Liver (tissue), 9 donors: ENCODE measurements around the gene ZNF747. TPM values are rescaled to one million over a fixed set of nuclear protein-coding genes. Genes with fewer than 3 reads are reported as not detected.

Experiments
- DNase-seq: peaks from one replicate; pipeline ENCODE4 v3.0.0-alpha.2; 2017; ENCODE audit warnings: low spot score
- H3K27ac ChIP-seq, 2 donors: one replicate each; pipeline ENCODE4 v1.7.0; 2013; ENCODE audit warnings: inconsistent platforms in 2 of 2, low read length in 2 of 2, control low read depth in 1 of 2, low read depth in 1 of 2, mild to moderate bottlenecking in 1 of 2
- H3K27me3 ChIP-seq, 4 donors: one replicate each; pipeline versions ENCODE4 v1.6.1 to v1.7.0; 2013; ENCODE audit warnings: low read length in 3 of 4, inconsistent platforms in 1 of 4, mild to moderate bottlenecking in 1 of 4, moderate library complexity in 1 of 4; ENCODE audit not compliant: control insufficient read depth in 4 of 4, insufficient read depth in 4 of 4
- H3K36me3 ChIP-seq, 4 donors: one replicate each; pipeline versions ENCODE4 v1.6.1 to v1.7.0; 2013; ENCODE audit warnings: low read length in 3 of 4, mild to moderate bottlenecking in 3 of 4, low read depth in 1 of 4, moderate library complexity in 1 of 4; ENCODE audit not compliant: control insufficient read depth in 4 of 4, insufficient read depth in 3 of 4
- H3K4me1 ChIP-seq, 4 donors: one replicate each; pipeline versions ENCODE4 v1.6.1 to v1.7.0; 2013; ENCODE audit warnings: low read length in 3 of 4, mild to moderate bottlenecking in 3 of 4, moderate library complexity in 1 of 4; ENCODE audit not compliant: control insufficient read depth in 4 of 4, insufficient read depth in 4 of 4
- H3K4me3 ChIP-seq, 3 donors: one replicate each; pipeline versions ENCODE4 v1.6.1 to v1.7.0; 2013; ENCODE audit warnings: low read length in 3 of 3, control low read depth in 1 of 3, low read depth in 1 of 3, mild to moderate bottlenecking in 1 of 3
- H3K9ac ChIP-seq, 2 donors: one replicate each; pipeline ENCODE4 v1.7.0; 2013; ENCODE audit warnings: low read length in 2 of 2, mild to moderate bottlenecking in 2 of 2, moderate library complexity in 2 of 2, control low read depth in 1 of 2, low read depth in 1 of 2
- H3K9me3 ChIP-seq, 4 donors: one replicate each; pipeline versions ENCODE4 v1.6.1 to v1.7.0; 2013; ENCODE audit warnings: low read length in 3 of 4; ENCODE audit not compliant: control insufficient read depth in 4 of 4
- EGR1 ChIP-seq, 2 donors: IDR thresholded peaks; 2 replicates each; pipeline ENCODE4 v1.6.1; 2016 to 2018; ENCODE audit warnings: antibody characterized with exemption in 2 of 2, low read depth in 2 of 2
- FOXA1 ChIP-seq: IDR thresholded peaks from 2 replicates; pipeline ENCODE4 v1.6.1; 2016; ENCODE audit warnings: antibody characterized with exemption
- FOXA2 ChIP-seq: IDR thresholded peaks from 2 replicates; pipeline ENCODE4 v1.6.1; 2016; ENCODE audit warnings: antibody characterized with exemption
- GABPA ChIP-seq, 2 donors: IDR thresholded peaks in 1 of 2; conservative IDR thresholded peaks in 1 of 2; 2 replicates each; pipeline ENCODE4 v1.6.1; 2016; ENCODE audit warnings: antibody characterized with exemption in 2 of 2, mild to moderate bottlenecking in 1 of 2, moderate library complexity in 1 of 2
- HNF4A ChIP-seq, 2 donors: conservative IDR thresholded peaks; 2 replicates each; pipeline ENCODE4 v1.6.1; 2016; ENCODE audit warnings: antibody characterized with exemption in 2 of 2, mild to moderate bottlenecking in 2 of 2
- HNF4G ChIP-seq: IDR thresholded peaks from 2 replicates; pipeline ENCODE4 v1.6.1; 2016; ENCODE audit warnings: antibody characterized with exemption
- JUND ChIP-seq, 2 donors: IDR thresholded peaks; 2 replicates each; pipeline ENCODE4 v1.6.1; 2016; ENCODE audit warnings: antibody characterized with exemption in 2 of 2
- MAX ChIP-seq: IDR thresholded peaks from 2 replicates; pipeline ENCODE4 v1.6.1; 2016; ENCODE audit warnings: antibody characterized with exemption
- NR2F2 ChIP-seq: IDR thresholded peaks from 2 replicates; pipeline ENCODE4 v1.6.1; 2016; ENCODE audit warnings: antibody characterized with exemption
- RAD21 ChIP-seq, 2 donors: IDR thresholded peaks; 2 replicates each; pipeline ENCODE4 v1.6.1; 2016; ENCODE audit warnings: antibody characterized with exemption in 2 of 2, mild to moderate bottlenecking in 2 of 2
- RXRA ChIP-seq, 2 donors: IDR thresholded peaks; 2 replicates each; pipeline ENCODE4 v1.6.1; 2017 to 2018; ENCODE audit warnings: antibody characterized with exemption in 2 of 2, mild to moderate bottlenecking in 1 of 2
- SP1 ChIP-seq: IDR thresholded peaks from 2 replicates; pipeline ENCODE4 v1.6.1; 2018; ENCODE audit warnings: antibody characterized with exemption, mild to moderate bottlenecking
- TAF1 ChIP-seq: conservative IDR thresholded peaks from 2 replicates; pipeline ENCODE4 v1.6.1; 2016; ENCODE audit warnings: antibody characterized with exemption, mild to moderate bottlenecking
- YY1 ChIP-seq: IDR thresholded peaks from 2 replicates; pipeline ENCODE4 v1.6.1; 2016; ENCODE audit warnings: antibody characterized with exemption, mild to moderate bottlenecking
- ZBTB33 ChIP-seq: IDR thresholded peaks from 2 replicates; pipeline ENCODE4 v1.6.1; 2016; ENCODE audit warnings: antibody characterized with exemption
- WGBS: extraction: QIAGEN DNeasy Blood & Tissue Kit; methylation state at CpG from one replicate; pipeline ENCODE4 v1.1.7; 2013; 5-methylcytosine and 5-hydroxymethylcytosine counted together
- polyA plus RNA-seq, 2 donors: library from polyadenylated mRNA; stranded (reverse) in 1 of 2; unstranded in 1 of 2; fragments of 200-250 nt in 1 of 2; fragments of >200 nt in 1 of 2; fragmentation: Nextera tagmentation in 1 of 2; extraction: Ambion mirVana in 1 of 2; gene quantifications; one replicate each; pipeline versions ENCODE4 v1.2.1 to v1.2.3, GENCODE V29; 2013 to 2015
- total RNA-seq, 2 donors: library from RNA; depleted of rRNA; stranded (reverse); fragments of >200 nt; gene quantifications; one replicate each; pipeline ENCODE4 v1.2.3, GENCODE V29; 2014
- TF ChIP-seq, protein P1 (sequence below): IDR thresholded peaks from 2 replicates; pipeline ENCODE4 v1.6.1; 2016; ENCODE audit warnings: antibody characterized with exemption, mild to moderate bottlenecking
- TF ChIP-seq, protein P2 (sequence below): IDR thresholded peaks from 2 replicates; pipeline ENCODE4 v1.6.1; 2016; ENCODE audit warnings: antibody characterized with exemption
- TF ChIP-seq, protein P3 (sequence below): fragments of 150-350 bp; IDR thresholded peaks from 2 replicates; pipeline ENCODE4 v1.5.1; 2017; ENCODE audit warnings: improper control_type of control experiment, low read depth, low read length; ENCODE audit not compliant: missing input control
- donor health status: healthy.
- donor health status: healthy.
- donor health status: healthy.
- donor health status: healthy.
- donor health status: healthy.

ZNF747 gene
- total and polyA plus RNA-seq, 4 donors, result 3.8 to 10.5 (median 6.5) TPM

- no peaks in the 10 kb centered on the region for H3K27me3 ChIP-seq
- H3K4me1 ChIP-seq, result peaks cover 7 to 35% (median 23%) of the 10 kb centered on the region in 4 donors
- H3K9me3 ChIP-seq, result no peaks in the 10 kb centered on the region
- H3K36me3 ChIP-seq, result peaks cover 0 to 6% (median 1%) of the 10 kb centered on the region in 4 donors
- peak overlapping the region; percentile 70 to 76 for H3K9ac ChIP-seq
- 3% methylated on average over 18 of the region's 18 CpGs for WGBS
- TF ChIP-seq FOXA2 (no peak), HNF4G (no peak), FOXA1 (peak; percentile 8), TAF1 (no peak), JUND (IDR thresholded peaks at IDR 0.05) (peak; percentile 7 to 22), SP1 (peak; percentile 9), NR2F2 (no peak), YY1 (peak; percentile 95), EGR1 (IDR thresholded peaks at IDR 0.05; ENCODE audit: low read depth in 2 of 2) (no peak), RAD21 (IDR thresholded peaks at IDR 0.05) (no peak), GABPA (IDR thresholded peaks at IDR 0.05 in 1 of 2, conservative IDR thresholded peaks at IDR 0.05 in 1 of 2) (peak in 1 of 2 donors; percentile 3), RXRA (IDR thresholded peaks at IDR 0.05) (no peak), MAX (no peak), ZBTB33 (no peak), HNF4A (conservative IDR thresholded peaks at IDR 0.05) (peak in 1 of 2 donors; percentile 17)
- TF ChIP-seq, protein P1, sequence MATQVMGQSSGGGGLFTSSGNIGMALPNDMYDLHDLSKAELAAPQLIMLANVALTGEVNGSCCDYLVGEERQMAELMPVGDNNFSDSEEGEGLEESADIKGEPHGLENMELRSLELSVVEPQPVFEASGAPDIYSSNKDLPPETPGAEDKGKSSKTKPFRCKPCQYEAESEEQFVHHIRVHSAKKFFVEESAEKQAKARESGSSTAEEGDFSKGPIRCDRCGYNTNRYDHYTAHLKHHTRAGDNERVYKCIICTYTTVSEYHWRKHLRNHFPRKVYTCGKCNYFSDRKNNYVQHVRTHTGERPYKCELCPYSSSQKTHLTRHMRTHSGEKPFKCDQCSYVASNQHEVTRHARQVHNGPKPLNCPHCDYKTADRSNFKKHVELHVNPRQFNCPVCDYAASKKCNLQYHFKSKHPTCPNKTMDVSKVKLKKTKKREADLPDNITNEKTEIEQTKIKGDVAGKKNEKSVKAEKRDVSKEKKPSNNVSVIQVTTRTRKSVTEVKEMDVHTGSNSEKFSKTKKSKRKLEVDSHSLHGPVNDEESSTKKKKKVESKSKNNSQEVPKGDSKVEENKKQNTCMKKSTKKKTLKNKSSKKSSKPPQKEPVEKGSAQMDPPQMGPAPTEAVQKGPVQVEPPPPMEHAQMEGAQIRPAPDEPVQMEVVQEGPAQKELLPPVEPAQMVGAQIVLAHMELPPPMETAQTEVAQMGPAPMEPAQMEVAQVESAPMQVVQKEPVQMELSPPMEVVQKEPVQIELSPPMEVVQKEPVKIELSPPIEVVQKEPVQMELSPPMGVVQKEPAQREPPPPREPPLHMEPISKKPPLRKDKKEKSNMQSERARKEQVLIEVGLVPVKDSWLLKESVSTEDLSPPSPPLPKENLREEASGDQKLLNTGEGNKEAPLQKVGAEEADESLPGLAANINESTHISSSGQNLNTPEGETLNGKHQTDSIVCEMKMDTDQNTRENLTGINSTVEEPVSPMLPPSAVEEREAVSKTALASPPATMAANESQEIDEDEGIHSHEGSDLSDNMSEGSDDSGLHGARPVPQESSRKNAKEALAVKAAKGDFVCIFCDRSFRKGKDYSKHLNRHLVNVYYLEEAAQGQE, result no peak
- TF ChIP-seq, protein P2, sequence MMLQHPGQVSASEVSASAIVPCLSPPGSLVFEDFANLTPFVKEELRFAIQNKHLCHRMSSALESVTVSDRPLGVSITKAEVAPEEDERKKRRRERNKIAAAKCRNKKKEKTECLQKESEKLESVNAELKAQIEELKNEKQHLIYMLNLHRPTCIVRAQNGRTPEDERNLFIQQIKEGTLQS, result no peak
- TF ChIP-seq, protein P3, sequence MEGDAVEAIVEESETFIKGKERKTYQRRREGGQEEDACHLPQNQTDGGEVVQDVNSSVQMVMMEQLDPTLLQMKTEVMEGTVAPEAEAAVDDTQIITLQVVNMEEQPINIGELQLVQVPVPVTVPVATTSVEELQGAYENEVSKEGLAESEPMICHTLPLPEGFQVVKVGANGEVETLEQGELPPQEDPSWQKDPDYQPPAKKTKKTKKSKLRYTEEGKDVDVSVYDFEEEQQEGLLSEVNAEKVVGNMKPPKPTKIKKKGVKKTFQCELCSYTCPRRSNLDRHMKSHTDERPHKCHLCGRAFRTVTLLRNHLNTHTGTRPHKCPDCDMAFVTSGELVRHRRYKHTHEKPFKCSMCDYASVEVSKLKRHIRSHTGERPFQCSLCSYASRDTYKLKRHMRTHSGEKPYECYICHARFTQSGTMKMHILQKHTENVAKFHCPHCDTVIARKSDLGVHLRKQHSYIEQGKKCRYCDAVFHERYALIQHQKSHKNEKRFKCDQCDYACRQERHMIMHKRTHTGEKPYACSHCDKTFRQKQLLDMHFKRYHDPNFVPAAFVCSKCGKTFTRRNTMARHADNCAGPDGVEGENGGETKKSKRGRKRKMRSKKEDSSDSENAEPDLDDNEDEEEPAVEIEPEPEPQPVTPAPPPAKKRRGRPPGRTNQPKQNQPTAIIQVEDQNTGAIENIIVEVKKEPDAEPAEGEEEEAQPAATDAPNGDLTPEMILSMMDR, result no peak
- H3K4me3 ChIP-seq, result peak overlapping the region; percentile 65 to 94 (median 81)
- peak overlapping the region; percentile 86 to 99 for H3K27ac ChIP-seq
- no peak for DNase-seq
Measured at GRCh38 chr16:30535106-30535776, 583 bp upstream of the ZNF747 start.
